NCI-H128 (cell line): ENCODE measurements around the gene MTRFR.
A peak's percentile ranks its signal among the peaks of the same experiment; 100 is the strongest.
"Not testable (repeated sequence)": the region's sequence is repeated elsewhere in the genome, so short reads cannot be mapped to it uniquely, and the experiment has no call there.

Source experiments
- DNase-seq: peaks from one replicate; lab custom pipeline; 2025; ENCODE audit not compliant: unreplicated experiment; lab: John Stamatoyannopoulos, UW

MTRFR gene

DNA sequence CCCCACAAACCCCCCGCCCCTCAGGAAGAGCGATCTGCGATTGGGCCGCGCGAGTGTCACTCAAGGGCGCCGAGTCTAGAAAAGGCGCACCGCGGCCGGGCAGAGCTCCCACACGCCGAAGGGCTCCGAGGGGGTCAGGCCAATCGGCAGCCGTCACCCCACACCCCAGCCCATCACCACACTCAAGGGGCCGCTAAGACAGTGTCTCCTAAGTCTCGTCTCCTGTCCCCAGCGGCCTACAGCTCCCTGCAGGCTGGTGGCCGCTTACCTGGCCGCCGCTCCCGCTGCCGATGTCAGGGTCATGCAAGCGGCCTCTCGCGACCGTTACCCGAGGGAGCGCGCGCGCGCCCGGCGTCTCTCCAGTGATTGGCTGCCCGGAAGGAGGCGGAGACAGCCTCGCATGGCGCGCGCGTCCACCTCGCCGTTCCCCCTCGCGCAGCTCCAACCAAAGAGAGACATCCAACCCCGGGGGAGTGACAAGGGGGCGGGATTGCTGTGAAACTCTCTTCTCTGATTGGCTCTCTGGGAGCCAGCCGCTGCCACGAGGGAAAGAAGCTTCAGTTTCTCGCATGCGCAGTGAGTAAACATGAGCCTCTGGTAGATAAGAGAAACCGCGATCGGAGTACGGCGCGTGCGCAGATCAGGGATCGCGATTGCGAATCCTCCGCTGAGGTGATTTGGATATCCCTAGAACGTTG is at the start of gene MTRFR, which contains the start of gene MPHOSPH9:
TSS of gene MTRFR (plus strand) at position 630 of the 698 bp plus-strand sequence. CDS start 20,239 bp downstream, outside the sequence.
TSS of gene MPHOSPH9 (minus strand) at position 335 of the 698 bp plus-strand sequence. CDS start 2,777 bp downstream, outside the sequence.
- DNase-seq = peak; percentile 100

DNA sequence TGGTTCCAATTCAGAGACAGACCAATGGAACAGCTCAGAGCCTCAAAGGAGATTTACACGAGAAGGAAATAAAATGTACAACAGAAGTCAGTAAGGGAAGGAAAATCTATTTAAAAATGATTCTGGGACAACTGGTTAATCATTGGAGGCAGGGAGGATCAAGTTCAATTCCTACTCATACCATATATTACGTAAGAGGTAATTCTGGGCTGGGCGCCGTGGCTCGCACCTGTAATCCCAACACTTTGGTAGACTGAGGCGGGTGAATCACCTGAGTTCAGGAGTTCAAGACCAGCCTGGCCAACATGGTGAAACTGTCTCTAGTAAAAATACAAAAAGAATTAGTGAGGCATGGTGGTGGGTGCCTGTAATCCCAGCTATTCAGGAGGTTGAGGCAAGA is 45.6 kb upstream of the MTRFR start:
- no peak for DNase-seq

DNA sequence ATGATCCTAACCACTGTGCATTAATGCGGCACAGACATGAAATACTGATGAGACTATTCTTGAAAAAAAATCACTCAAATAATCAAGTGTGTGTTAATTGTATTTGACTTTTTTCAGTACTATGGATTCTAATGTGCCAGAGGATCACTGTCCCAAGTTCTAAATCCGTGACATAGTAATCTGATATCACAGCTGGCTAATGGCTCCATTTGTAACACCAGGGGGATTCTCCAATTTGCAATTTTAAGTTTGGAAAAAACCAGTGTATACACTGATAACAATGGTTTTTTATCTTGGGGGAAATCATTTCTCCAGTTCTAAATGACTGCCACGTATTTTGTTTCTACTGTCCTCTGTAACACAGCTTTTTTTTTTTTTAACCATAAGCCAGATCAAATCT is 33.3 kb upstream of the MTRFR start:
- no peak for DNase-seq

DNA sequence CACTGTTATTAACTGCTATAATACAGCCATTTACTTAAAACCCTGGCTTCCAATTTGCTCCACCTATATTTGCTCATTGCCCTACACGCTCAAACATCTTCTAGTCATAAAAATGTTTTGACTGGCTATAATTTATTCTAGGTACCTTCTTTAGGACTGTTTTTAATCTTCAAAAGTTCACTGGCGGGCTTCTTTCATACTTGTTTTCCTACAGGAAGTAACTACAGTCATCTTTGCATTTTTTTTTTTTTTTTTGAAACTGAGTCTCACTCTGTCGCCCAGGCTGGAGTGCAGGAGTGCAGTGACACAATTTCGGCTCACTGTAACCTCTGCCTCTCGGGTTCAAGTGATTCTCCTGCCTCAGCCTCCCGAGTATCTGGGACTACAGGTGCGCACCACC is 32.8 kb upstream of the MTRFR start:
- DNase-seq = no peak

DNA sequence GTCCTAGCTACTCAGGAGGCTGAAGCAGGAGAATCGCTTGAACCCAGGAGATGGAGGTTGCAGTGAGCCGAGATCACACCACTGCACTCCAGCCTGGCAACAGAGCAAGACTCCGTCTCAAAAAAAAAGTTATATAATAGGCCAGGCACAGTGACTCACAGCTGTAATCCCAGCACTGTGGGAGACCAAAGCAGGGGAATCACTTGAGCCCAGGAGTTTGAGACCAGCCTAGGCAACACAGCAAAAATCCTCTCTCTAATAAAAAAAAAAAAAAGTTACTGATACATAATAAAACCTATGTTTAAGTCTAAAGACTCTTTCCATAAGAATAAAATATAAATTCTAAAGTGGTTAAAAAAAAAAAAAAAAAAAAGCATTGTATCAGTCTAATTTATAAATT is 26.4 kb upstream of the MTRFR start:
- DNase-seq = not testable (repeated sequence)

DNA sequence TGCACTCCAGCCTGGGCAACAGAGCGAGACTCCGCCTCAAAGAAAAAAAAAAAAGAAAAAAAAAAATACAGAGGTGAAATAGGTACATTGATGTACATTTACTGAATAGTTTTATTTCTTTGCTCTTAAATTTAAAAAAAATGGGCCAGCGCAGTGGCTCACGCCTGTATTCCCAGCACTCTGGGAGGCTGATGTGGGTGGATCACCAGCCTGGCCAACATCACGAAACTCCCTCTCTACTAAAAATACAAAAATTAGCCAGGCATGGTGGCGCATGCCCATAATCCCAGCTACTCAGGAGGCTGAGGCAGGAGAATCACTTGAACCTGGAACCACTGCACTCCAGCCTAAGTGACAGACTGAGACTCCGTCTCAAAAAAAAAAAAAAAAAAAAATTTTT is 25.4 kb upstream of the MTRFR start:
- DNase-seq = not testable (repeated sequence)

DNA sequence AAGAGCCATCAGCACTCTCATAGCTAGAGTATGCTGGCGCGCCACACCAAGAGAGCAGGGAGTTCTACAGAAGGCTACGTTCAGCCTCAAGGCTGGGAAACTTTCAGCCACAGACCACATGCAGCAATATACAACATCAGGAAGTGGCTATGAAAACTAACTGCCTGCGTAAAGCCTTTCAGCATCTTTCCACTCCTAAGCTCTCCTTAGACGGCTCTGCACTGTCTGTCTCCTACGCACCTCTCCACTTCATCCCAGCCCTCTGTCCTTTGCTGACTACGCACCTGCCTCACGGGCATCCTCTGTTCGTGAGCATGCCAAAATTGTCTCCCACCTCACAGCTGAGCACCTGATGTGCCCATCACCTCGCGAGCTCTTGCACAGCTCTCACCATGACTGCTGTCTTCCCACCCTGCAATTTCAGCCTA is 10.0 kb upstream of the MTRFR start:
- DNase-seq = no peak

DNA sequence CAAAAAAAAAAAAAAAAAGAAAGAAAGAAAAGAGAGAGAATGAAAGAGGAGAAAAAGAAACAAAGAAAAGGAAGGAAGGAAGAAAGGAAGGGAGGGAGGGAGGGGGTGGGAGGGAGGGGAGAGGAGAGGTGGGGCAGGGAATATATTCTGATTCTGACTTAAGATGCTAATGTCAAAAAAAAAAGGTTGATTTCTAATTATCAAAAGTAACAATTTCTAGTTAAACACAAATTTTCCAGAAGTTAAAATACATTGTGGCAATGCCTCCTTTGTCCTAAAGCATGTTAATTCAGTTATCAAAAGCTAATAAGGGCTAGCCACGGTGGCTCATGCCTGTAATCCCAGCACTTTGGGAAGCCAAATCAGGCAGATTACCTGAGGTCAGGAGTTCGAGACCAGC is 7.8 kb upstream of the MTRFR start:
- DNase-seq = no peak

DNA sequence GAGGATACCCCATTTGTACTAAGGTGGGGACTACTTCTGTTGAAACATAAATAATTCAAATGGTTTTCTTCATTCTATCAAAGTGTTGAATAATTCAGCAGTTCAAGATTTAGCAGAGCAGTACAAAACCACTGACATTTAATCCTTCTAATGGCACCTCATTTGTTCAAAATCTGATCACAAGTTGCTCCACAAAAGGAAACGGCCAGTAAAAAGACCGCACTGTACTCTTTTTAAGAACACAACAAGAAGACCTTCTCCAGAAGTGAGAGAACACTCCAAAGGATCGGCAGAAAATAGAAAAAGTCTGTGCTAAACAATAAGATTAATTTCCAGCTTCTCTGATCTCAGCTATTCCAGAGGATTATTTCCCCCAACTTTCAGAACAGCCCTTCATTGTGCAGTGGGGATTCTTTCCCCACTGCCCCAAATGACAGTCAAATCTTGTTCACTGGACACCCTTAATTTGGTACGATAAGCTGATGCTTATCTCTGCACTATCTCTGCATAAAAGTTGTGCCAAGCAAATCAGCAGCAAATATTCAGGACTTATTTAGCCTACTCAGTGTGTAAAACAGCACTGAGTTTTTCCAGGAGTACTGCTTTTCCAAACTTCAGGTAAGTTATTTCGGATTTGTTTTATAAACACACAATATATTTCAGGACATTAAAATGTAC is 5.5 kb upstream of the MTRFR start:
- no peak for DNase-seq

DNA sequence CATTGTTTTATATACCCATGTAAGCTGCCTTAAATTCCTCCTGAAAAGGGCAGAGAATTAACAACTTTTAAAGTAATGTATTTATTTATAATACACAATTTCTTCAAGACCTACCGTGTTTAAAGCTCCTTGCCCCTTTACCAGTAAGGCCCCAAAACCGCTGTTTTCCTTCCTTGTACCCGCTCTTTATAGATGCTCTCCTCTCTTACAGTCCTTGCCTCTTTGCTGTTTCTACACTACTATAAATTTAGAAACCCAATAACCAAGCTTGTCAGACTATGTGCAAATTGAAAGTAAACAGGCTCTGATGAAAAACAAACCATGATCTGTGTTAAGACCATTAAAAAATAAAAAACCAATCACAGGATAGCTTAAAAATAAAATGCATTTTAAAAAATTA is 4.2 kb upstream of the MTRFR start:
- DNase-seq = no peak

DNA sequence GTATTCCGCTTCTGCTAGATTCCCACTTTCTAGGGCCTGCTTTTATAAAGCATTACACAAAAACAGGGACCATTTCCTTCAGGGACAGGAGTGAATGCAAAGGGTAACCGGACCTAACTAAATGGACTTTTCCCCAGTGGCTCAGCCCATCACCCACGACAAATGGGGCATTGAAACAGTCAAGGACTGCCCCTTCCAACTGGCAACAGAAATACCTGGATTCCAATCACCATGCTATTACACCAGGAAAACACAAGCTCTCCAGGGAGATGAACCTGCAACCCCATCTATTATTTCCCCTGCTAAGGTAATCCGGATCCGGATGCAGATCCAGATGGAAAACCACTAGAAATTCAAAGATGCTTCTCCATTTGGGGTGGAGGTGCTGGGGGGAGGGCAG is 1.3 kb upstream of the MTRFR start:
- no peak for DNase-seq

DNA sequence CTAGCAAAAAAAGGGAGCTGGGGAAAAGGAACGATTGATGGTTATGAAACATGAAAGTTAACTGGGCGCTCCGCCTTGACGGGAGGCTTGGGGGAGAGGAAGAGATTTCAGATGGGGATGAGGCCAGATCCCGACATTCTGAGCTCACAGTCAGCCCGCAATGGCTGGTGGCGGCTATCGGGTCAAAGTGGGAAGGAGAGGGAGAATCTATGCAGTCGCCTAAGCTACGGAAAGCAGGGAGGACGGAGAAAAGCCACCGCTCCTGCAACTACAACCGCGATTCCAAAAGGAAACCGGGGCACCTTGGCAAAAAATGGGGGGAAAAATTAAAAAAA is 797 bp upstream of the MTRFR start:
- no peak for DNase-seq

DNA sequence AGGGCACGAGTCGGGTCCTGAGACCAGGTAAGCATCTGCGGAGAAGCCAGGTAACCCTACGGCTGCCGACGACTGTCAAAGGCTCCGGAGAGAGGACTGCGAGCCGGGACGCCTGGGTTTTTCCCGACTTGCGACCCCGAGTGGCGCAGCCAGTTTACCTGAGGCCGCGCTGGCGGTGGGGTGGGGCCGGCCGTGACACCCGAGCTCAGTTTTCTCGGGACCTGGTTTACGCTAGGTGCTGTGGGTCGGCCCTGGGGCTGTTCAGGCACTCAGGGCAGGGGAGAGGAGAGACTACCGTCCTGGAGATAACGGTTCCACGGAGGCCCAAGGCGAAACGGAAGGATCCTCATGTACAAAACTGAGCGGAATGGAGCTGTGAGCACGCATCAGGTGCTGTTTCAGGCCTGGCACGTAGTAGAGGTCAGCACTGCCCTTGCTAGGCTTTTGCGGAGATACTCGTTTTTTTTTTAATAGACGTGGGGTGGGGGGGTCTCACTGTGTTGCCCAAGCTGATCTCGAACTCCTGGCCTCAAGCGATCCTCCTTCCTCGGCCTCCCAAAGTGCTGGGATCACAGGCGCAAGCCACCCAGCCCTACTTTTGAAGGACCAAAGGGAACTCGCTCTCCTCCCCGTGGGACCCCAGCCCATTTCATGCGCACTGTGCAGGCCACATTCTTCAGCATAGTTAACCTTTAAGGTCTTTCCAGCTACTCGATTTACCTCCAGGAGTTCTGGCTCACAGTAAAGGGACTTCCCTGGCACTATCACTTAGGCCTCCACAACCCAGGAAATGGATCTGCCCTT is 471 bp downstream of the MTRFR start:
- no peak for DNase-seq

DNA sequence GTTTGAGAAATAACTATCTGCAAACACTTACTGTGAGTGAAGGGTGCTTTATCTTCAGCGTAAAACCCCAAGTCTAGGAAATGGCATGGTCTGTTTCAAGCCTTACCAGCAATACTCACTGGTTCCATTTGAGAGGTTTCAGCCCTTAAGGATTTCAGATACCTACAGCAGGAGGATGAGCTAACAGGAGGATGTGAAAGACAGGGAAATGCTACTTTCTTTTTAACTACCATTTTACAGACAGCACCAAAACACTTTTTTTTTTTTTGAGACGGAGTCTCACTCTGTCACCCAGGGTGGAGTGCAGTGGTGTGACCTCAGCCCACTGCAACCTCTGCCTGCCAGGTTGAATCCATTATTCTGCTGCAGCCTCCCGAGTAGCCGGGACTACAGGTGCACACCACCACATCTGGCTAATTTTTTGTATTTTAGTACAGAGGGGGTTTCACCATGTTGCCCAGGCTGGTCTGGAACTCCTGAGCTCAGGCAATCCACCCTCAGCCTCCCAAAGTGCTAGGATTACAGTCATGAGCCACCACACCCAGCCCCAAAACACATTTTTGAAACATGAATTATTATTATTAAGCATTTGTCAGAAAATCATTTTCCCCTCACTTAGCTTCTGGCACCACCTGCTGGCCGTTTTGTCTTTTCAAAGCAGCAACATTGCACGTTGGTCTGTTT is 4.6 kb downstream of the MTRFR start:
- DNase-seq = no peak

DNA sequence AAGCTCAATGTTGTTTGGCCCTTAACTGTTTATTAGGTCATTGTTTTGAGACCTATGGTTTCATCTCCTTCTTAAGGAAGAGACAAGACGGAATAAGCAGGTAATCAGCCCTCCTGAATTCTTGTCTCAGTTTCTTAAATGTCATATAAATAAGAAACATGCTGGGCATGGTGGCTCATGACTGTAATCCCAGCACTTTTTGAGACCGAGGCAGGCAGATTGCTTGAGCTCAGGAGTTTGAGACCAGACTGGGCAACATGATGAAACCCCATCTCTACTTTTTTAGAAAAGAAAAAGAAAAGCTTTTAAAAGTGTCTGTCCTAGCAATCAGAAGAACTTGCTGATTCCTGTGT is 5.1 kb downstream of the MTRFR start:
- DNase-seq = no peak

DNA sequence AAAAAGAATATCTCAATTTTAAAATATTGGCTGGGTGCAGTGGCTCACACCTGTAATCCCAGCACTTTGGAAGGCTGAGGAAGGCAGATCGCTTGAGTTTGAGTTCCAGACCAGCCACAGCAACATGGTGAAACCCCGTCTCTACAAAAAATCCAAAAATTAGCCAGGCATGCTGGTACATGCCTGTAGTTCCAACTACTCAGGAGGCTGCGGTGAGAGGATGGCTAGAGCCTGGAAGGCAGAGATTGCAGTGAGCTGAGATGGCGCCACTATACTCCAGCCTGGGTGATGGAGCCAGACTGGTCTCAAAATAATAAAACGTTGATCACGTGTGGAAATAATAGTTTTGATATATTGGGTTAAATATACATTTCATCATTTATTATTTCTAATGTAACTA is 5.7 kb downstream of the MTRFR start:
- DNase-seq = no peak

DNA sequence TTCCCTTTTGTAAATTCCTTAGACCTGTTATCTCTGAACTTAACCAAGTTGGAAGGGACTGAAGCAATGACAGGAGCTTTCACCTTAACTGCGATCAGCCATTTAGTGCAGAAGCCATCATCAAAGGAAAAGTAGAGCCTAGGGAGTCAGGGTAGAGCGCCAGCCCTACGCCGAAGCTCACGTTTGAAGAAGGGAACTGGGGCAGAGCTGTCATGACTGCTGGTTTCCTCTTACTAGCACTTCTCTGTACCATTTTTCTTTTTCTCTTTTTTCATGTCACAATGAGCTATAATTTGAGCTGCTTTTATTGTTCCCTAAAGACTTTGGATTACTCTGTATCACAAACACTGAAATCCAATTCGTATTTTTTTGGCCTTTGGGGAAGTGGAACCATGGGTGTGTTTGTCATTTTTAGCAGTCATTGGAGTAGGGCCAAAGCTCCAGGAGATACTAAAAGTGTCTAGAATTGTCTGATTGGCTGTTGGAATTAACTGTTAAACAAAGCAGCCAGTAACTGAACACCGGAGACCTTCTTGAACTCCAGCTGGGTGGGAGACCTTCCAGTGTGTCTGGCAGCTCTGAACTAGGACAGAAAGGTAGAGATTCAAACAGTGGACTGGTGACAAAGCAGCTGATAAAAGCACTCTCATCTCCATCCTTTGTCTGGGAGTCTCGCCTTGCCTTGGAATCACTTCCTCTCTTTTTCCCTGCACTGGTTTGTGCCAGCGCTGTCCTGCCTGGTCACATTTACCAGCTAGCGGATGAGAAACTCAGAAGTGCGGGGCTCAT is 9.1 kb downstream of the MTRFR start:
- peak; percentile 68 for DNase-seq

DNA sequence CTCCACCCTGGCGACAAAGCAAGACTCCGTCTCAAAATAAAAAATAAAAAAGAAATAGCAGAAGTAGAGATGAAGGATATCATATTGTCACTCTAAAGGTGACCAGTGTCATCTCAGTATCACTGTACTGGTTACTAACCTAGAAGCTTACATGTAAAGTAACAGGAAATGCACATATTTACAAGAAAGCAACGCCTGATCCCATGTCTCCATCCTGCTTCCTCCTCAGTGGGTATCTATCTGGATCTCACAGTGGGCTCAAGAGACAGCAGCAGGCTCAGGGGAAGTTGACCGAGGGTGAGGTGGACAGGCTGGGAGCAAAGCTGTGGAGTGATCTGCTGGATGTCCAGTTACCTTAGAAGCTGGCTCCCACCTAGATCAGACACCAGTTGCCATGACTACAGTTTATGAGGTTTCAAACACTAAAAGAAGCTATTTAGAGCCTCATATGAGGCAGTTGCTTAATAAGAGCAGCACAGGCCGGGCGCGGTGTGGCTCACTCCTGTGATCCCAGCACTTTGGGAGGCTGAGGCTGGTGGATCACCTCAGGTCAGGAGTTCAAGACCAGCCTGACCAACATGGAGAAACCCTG is 10.5 kb downstream of the MTRFR start:
- no peak for DNase-seq

DNA sequence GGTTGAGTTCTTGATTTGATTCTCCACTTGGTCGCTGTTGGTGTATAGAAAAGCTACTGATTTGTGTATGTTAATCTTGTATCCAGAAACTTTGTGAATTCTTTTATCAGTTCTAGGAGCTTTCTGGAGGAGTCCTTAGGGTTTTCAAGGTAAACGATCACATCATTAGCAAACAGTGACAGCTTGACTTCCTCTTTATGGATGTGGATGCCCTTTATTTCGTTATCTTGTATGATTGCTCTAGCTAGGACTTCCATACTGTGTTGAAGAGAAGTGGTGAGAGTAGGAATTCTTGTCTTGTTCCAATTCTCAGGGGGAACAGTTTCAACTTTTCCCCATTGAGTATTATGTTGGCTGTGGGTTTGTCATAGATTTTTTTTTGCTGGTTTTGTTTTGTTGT is 12.4 kb downstream of the MTRFR start:
- no peak for DNase-seq

DNA sequence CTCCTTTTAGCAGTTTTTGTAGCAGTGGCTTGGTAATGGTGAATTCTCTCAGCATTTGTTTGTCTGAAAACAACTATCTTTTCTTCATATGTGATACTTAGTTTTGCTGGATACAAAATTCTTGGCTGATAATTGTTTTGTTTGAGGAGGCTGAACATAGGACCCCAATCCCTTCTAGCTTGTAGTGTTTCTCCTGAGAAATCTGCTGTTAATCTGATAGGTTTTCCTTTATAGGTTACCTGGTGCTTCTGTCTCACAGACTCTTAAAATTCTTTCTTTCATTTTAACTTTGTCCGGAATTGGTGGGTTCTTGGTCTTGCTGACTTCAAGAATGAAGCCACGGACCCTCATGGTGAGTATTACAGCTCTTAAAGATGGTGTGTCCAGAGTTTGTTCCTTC is 14.9 kb downstream of the MTRFR start:
- DNase-seq = not testable (repeated sequence)
